ENCODE data around the gene MAP3K2.
"Not testable (repeated sequence)": the region's sequence is repeated elsewhere in the genome, so short reads cannot be mapped to it uniquely, and the experiment has no call there.

MAP3K2 gene

GRCh38 chr2:127421116-127421800 lies 33.5 kb upstream of the MAP3K2 start:
- DNase-seq = no peak

GRCh38 chr2:127420039-127420864 lies 32.5 kb upstream of the MAP3K2 start:
- no peak for DNase-seq

GRCh38 chr2:127419448-127420038 lies 31.8 kb upstream of the MAP3K2 start:
- DNase-seq = no peak

- DNase-seq = no peak
Observed at GRCh38 chr2:127419112-127419430, 31.3 kb upstream of the MAP3K2 start.

GRCh38 chr2:127418300-127419111 lies 30.7 kb upstream of the MAP3K2 start, which contains the start of gene PROC:
PROC (plus strand) TSS chr2:127418427; CDS start chr2:127419943, 1,516 bp downstream.
- DNase-seq = no peak

GRCh38 chr2:127417406-127417805 lies 29.6 kb upstream of the MAP3K2 start:
- no peak for DNase-seq

- no peak for DNase-seq
Observed at GRCh38 chr2:127416506-127417001, 28.8 kb upstream of the MAP3K2 start.

- peak; percentile 62 for DNase-seq
Observed at GRCh38 chr2:127415593-127416505, 28.1 kb upstream of the MAP3K2 start.

- no peak for DNase-seq
Observed at GRCh38 chr2:127414638-127415592, 27.1 kb upstream of the MAP3K2 start.

GRCh38 chr2:127413782-127414637 lies 26.2 kb upstream of the MAP3K2 start:
- DNase-seq = no peak

GRCh38 chr2:127413200-127413599 lies 25.4 kb upstream of the MAP3K2 start:
- DNase-seq = no peak

GRCh38 chr2:127411653-127412369 lies 24.0 kb upstream of the MAP3K2 start:
- DNase-seq = no peak

GRCh38 chr2:127410871-127411652 lies 23.3 kb upstream of the MAP3K2 start:
- no peak for DNase-seq

GRCh38 chr2:127409716-127410115 lies 21.9 kb upstream of the MAP3K2 start:
- DNase-seq = not testable (repeated sequence)

- no peak for DNase-seq
Observed at GRCh38 chr2:127408807-127409099, 21.0 kb upstream of the MAP3K2 start.

- DNase-seq = peak; percentile 66
Observed at GRCh38 chr2:127408004-127408806, 20.4 kb upstream of the MAP3K2 start.

GRCh38 chr2:127407661-127408003 lies 19.9 kb upstream of the MAP3K2 start:
- no peak for DNase-seq
